Common myeloid progenitor, CD34-positive (primary cell): ENCODE results near the gene ABI3BP.

Experiments
- CTCF ChIA-PET: fragments of 350-600 bp; sonication (Branson Sonifier 250); formaldehyde crosslinking; loops from one replicate; lab custom pipeline; 2021; ENCODE audit warnings: antibody characterized with exemption; lab: Charles Lee
- POLR2A ChIA-PET: fragments of 350-600 bp; sonication (Branson Sonifier 250); formaldehyde crosslinking; loops from one replicate; lab custom pipeline; 2021; ENCODE audit warnings: antibody characterized with exemption; lab: Charles Lee
- DNase-seq, 3 donors: peaks; one replicate each; pipeline versions ENCODE4 v3.0.0 to v3.0.0-alpha.2; 2013
- H3K27ac ChIP-seq, 2 experiments: 1 replicate in 1 of 2; 2 replicates in 1 of 2; pipeline ENCODE4 v1.7.0; 2013; ENCODE audit warnings: inconsistent platforms in 2 of 2, low read length in 2 of 2, mild to moderate bottlenecking in 2 of 2, low read depth in 1 of 2, moderate library complexity in 1 of 2; ENCODE audit not compliant: severe bottlenecking in 2 of 2, insufficient read depth in 1 of 2, poor library complexity in 1 of 2
- H3K27me3 ChIP-seq, 5 experiments: replicated peaks in 2 of 5; 1 replicate in 3 of 5; 2 replicates in 2 of 5; pipeline versions ENCODE4 v1.6.1 to v1.7.0; 2013; ENCODE audit warnings: low read length in 4 of 5, mild to moderate bottlenecking in 2 of 5, moderate library complexity in 2 of 5, inconsistent platforms in 1 of 5; ENCODE audit not compliant: insufficient read depth in 5 of 5, control insufficient read depth in 4 of 5
- H3K36me3 ChIP-seq, 4 experiments: 1 replicate in 2 of 4; 2 replicates in 2 of 4; pipeline versions ENCODE4 v1.6.1 to v1.7.0; 2013; ENCODE audit warnings: low read length in 3 of 4, control low read depth in 1 of 4, mild to moderate bottlenecking in 1 of 4; ENCODE audit not compliant: control insufficient read depth in 4 of 4, insufficient read depth in 4 of 4
- H3K4me1 ChIP-seq, 4 experiments: 1 replicate in 3 of 4; 2 replicates in 1 of 4; pipeline versions ENCODE4 v1.6.1 to v1.7.1; 2013; ENCODE audit warnings: low read length in 3 of 4, mild to moderate bottlenecking in 3 of 4, control low read depth in 1 of 4, inconsistent platforms in 1 of 4, moderate library complexity in 1 of 4; ENCODE audit not compliant: control insufficient read depth in 4 of 4, insufficient read depth in 4 of 4; ENCODE audit errors: control extremely low read depth in 1 of 4
- H3K4me3 ChIP-seq, 7 experiments: 1 replicate in 4 of 7; 2 replicates in 3 of 7; pipeline versions ENCODE4 v1.5.1 to v1.7.0; 2013; ENCODE audit warnings: mild to moderate bottlenecking in 7 of 7, low read length in 6 of 7, moderate library complexity in 6 of 7, inconsistent platforms in 2 of 7, low read depth in 2 of 7, control low read depth in 1 of 7; ENCODE audit not compliant: insufficient read depth in 4 of 7, control insufficient read depth in 1 of 7; ENCODE audit errors: extremely low read depth in 1 of 7
- H3K9me3 ChIP-seq, 5 experiments: 1 replicate in 4 of 5; 2 replicates in 1 of 5; pipeline versions ENCODE4 v1.6.1 to v1.7.1; 2013; ENCODE audit warnings: low read length in 4 of 5, mild to moderate bottlenecking in 2 of 5, inconsistent platforms in 1 of 5, low read depth in 1 of 5, moderate library complexity in 1 of 5; ENCODE audit not compliant: control insufficient read depth in 4 of 5, insufficient read depth in 2 of 5; ENCODE audit errors: control extremely low read depth in 1 of 5
- WGBS: methylation state at CpG from one replicate; pipeline ENCODE4 v1.1.5; 2013; ENCODE audit not compliant: insufficient coverage; 5-methylcytosine and 5-hydroxymethylcytosine counted together

Gene ABI3BP

DNA sequence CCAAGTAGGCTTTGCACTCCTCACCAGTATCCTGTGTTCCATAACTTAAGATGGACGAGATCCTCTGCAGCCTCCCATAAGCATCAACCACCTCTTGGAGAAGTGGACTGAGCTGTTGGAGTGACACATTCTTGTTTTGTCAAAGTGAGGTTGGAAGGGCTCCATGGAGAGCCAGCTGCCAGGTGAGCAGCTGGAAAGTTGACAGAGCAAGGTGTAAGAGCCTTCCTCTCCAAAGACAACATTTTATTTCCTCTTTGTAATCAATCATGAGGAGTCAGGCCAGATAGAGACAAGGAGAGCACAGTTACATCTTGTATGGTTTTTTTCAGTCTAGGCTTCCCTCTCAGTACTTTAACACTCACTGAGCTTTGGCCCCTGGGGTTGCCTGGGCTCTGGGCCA lies 5.1 kb downstream of the ABI3BP start:
- no peak for DNase-seq
- 100% methylated on average over 1 of the region's 1 CpG for WGBS
- H3K27ac ChIP-seq, result no peak overlapping the region
- ChIA-PET POLR2A (no interaction called here), CTCF (no interaction called here)
- peaks cover 0 to 4% (median 2%) of the 10 kb centered on the region in 4 experiments for H3K4me1 ChIP-seq
- H3K4me3 ChIP-seq, result no peak overlapping the region
- no peaks in the 10 kb centered on the region for H3K36me3 ChIP-seq
- H3K27me3 ChIP-seq, result no peaks in the 10 kb centered on the region
- H3K9me3 ChIP-seq, result no peaks in the 10 kb centered on the region

DNA sequence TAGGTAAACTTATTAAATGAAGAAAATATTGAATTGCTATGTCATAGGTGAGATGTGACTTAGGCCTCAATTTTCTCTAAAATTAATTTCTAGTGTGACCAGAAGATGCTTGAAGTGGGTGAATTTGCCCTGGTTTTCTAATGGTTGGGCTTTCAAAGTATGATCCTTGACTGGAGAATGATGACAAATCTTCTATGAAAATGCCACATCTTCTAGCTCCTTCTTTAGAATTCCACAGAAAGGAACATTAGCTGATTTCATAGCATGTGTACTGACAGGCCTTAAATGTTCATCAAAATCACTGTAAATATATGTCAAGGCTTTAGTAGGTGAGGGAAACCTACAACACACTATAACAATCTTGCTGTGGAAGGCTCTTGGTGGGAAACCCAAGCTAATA lies 8.9 kb downstream of the ABI3BP start:
- ChIA-PET POLR2A (no interaction called here), CTCF (no interaction called here)
- no peaks in the 10 kb centered on the region for H3K9me3 ChIP-seq
- H3K36me3 ChIP-seq, result no peaks in the 10 kb centered on the region
- H3K4me3 ChIP-seq, result no peak overlapping the region
- H3K27me3 ChIP-seq, result no peaks in the 10 kb centered on the region
- no peak overlapping the region for H3K27ac ChIP-seq
- no peaks in the 10 kb centered on the region for H3K4me1 ChIP-seq
- no peak for DNase-seq

DNA sequence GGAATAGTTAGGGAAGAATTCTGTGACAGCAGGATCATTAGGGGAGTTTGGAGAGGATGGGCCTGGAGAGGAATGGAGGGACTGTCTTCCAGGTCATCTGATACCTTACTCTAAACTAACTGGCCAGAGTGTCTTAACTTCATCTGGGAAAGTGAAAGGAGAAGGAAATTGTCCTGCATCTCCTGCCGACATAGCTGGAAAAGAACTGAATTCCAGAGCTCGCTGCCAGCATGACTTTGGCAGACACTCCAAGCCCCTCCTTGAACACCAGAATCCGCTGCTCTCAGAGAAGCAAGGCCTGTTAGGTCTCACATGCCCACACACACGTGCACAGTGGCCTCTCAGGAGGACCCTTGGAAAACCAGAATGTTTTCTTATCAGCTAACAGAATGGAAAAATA lies 10.5 kb downstream of the ABI3BP start:
- Histone ChIP-seq H3K27me3 (no peaks in the 10 kb centered on the region), H3K9me3 (no peaks in the 10 kb centered on the region), H3K4me3 (no peak overlapping the region), H3K27ac (no peak overlapping the region), H3K4me1 (no peaks in the 10 kb centered on the region), H3K36me3 (no peaks in the 10 kb centered on the region)
- ChIA-PET CTCF (interaction anchor here (0.6 kb wide), 1 partner anchor 634 kb away, joined by 4 read pairs; no protein-coding TSS in a partner anchor), POLR2A (no interaction called here)
- no peak for DNase-seq
- WGBS, result 100% methylated on average over 3 of the region's 4 CpGs

DNA sequence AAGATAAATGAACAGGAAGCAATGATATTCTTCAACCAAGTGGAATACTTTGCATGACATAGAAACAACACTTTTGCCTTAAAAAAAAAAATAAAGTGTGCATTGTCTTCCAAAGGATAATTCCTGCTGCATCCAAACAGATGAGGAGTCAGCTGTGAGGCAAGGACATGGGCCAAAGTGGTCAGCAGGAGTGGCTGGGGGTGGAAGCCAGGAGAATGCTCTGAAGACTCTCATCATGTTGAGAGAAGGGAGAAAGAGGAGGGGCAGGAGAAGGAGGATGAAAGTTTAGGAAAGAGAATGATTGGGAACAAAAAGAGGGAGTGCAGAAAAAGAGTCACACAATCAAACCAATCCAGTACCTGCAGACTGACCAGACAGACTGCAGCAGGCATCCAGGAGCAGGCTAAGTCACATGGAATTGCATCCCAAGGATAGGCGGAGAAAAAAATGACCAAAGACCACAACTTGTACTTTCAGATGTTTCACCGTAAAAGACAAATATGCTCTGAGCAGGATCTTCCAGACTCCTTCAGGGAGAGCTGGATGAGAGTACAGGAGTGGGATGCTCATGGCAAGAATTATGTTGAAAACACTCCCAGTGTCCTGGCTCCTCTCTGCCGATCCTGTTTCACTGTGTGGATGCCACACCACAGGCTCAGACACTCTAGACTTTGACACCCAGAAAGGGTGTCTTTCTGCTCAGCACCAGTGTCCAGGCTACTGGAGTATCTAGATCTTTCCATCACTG lies 11.9 kb downstream of the ABI3BP start:
- ChIA-PET CTCF (interaction anchor here (0.5 kb wide), 1 partner anchor 1860 kb away, joined by 3 read pairs; no protein-coding TSS in a partner anchor), POLR2A (no interaction called here)
- WGBS, result 94% methylated on average over 3 of the region's 3 CpGs

DNA sequence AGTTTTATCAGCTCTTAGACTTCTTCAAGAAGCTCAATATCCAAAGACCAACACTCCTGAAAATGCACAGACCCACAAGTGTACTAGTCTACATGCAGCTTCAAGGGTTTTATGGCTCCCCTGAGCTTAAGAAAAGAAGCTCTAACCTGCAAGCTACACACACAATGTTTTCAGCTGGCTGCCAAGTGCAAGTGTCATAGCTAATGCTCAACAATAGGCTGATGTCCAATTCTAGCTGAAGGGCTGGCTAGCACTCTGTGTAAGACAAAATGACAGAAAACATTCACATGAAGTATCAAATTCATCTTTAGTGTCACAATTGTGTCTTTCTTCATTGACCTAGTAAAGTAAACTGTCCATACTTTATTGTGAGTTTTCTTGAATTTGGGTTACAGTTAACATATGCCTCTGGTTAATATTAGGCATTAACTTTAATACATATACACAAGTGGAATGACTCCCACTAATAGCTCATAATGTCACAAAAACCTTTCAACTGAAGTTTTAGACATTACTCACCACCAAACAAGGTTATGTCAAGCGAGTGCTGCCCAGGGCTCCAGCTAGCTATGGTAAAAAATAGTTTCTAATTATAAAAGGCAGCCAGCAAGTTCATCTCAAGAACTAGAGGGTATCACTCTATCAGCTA lies 15.1 kb downstream of the ABI3BP start:
- POLR2A ChIA-PET, result no interaction called here
- H3K27ac ChIP-seq, result no peak overlapping the region
- no peak overlapping the region for H3K4me3 ChIP-seq
- no peaks in the 10 kb centered on the region for H3K4me1 ChIP-seq
- no peak for DNase-seq
- CTCF ChIA-PET, result no interaction called here
- no peaks in the 10 kb centered on the region for H3K27me3 ChIP-seq
- no CpG with 5 or more reads among the region's 1 CpG for WGBS
- peaks cover 0 to 2% (median 0%) of the 10 kb centered on the region in 5 experiments for H3K9me3 ChIP-seq
- no peaks in the 10 kb centered on the region for H3K36me3 ChIP-seq

More for the DNA sequence above, 11.9 kb downstream of the ABI3BP start:
- H3K36me3 ChIP-seq, result no peaks in the 10 kb centered on the region
- H3K27ac ChIP-seq, result no peak overlapping the region
- H3K27me3 ChIP-seq, result no peaks in the 10 kb centered on the region
- H3K9me3 ChIP-seq, result peaks cover 0 to 2% (median 0%) of the 10 kb centered on the region in 5 experiments
- no peak overlapping the region for H3K4me3 ChIP-seq
- H3K4me1 ChIP-seq, result no peaks in the 10 kb centered on the region
- no peak for DNase-seq

DNA sequence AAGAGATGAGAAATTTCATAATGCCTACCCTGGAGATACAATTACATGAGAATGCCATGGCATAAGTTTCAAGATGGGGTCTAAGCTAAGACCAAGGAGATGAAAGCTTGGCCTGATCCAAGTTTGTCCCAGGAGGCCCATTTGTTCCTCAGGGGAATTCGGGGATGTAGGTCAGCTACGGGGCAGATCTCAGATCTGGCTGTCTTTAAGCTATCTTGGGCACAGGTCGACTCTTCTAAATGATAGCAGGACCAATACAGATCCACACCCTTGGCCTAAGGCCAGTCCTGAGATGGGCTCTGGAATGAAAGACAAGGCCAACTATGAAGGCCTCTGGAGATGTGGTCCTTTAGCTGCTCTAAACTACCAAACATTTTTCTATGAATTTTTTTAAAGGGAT lies 16.6 kb downstream of the ABI3BP start:
- no peaks in the 10 kb centered on the region for H3K36me3 ChIP-seq
- no peaks in the 10 kb centered on the region for H3K4me1 ChIP-seq
- no peak overlapping the region for H3K27ac ChIP-seq
- CTCF ChIA-PET, result no interaction called here
- H3K9me3 ChIP-seq, result peaks cover 0 to 2% (median 0%) of the 10 kb centered on the region in 5 experiments
- DNase-seq, result no peak
- WGBS, result 94% methylated on average over 2 of the region's 3 CpGs
- H3K4me3 ChIP-seq, result no peak overlapping the region
- H3K27me3 ChIP-seq, result no peaks in the 10 kb centered on the region
- POLR2A ChIA-PET, result no interaction called here

DNA sequence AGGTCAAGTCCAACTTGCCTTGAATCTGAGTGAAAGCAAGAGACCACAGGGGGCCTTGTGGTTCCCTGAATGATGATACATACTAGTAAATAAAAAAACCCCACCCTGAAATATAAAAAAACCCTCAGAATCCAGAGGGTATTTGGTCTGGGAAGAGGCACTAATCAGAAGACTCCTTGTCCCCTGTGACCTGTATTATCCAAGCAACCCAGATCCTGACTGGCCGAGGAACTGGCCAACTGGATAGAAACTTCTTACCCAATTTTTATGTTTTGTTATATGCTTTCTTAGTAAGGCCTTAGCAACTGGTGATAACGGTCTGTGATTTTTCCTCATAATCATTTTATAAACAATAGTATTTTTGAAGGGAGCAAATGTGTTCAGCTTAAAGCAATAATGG lies 17.5 kb downstream of the ABI3BP start:
- peaks cover 0 to 3% (median 0%) of the 10 kb centered on the region in 5 experiments for H3K27me3 ChIP-seq
- H3K4me1 ChIP-seq, result no peaks in the 10 kb centered on the region
- no peaks in the 10 kb centered on the region for H3K36me3 ChIP-seq
- peaks cover 0 to 2% (median 0%) of the 10 kb centered on the region in 5 experiments for H3K9me3 ChIP-seq
- WGBS, result no CpG with 5 or more reads among the region's 2 CpGs
- no peak overlapping the region for H3K4me3 ChIP-seq
- ChIA-PET CTCF (no interaction called here), POLR2A (no interaction called here)
- DNase-seq, result no peak
- H3K27ac ChIP-seq, result no peak overlapping the region
